Measurements from ENCODE around the gene SSNA1.

Gene SSNA1

DNA sequence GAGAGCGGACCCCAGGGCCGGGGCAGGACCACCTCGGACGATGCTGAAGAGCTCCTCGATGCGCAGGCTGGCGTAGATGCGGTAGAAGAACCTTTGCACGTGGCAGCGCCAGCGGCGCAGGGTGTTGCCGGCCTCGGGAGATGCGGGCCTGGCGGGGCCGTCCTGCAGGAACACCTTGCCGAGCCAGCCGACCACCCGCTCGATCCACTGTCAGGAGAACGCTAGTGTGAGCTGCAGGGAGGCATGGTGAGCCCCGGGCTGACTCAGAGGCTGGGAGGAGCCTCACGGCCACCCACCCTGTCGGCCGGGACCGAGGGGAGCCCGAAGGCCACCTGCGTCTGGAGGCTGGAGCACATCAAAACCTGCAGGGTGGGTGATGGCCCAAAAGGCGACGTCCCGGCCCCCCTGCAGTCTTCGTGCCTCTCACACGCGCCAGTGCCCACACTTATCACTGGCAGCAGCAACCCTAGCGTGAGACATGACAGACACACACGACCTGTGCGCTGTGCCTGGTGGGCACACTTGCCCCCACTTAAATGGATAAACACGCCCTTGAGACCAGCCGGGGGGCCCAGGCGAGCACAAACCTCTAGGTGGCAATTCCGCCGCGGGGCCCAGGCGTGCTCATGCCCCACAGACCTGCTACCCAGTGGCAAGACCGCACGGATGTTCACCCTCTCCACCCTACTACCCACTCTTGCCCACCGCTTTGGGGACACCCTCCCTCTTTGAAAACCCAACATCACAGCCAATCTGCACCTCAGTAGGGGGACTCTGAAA lies 3.4 kb upstream of the SSNA1 start:
- no peak for TF ChIP-seq CTCF (IDR thresholded peaks at IDR 0.05; ENCODE audit: low read depth, low read length, missing control alignments)
- in situ Hi-C loops (cut with HindIII; ENCODE audit: low sequenced_read_pairs) = no loop called here
- H3K4me3 ChIP-seq (ENCODE audit: low read depth, low read length) = no peak overlapping the region

GRCh38 chr9:137185921-137186320 lies 2.6 kb upstream of the SSNA1 start:
- in situ Hi-C loops (cut with HindIII; ENCODE audit: low sequenced_read_pairs) = no loop called here
- no peak overlapping the region for H3K4me3 ChIP-seq (ENCODE audit: low read depth, low read length)
- no peak for DNase-seq (ENCODE audit: low read depth)
- no peak for TF ChIP-seq CTCF (IDR thresholded peaks at IDR 0.05; ENCODE audit: low read depth, low read length, missing control alignments)

More for the DNA sequence above, 3.4 kb upstream of the SSNA1 start:
- DNase-seq (ENCODE audit: low read depth) = no peak

DNA sequence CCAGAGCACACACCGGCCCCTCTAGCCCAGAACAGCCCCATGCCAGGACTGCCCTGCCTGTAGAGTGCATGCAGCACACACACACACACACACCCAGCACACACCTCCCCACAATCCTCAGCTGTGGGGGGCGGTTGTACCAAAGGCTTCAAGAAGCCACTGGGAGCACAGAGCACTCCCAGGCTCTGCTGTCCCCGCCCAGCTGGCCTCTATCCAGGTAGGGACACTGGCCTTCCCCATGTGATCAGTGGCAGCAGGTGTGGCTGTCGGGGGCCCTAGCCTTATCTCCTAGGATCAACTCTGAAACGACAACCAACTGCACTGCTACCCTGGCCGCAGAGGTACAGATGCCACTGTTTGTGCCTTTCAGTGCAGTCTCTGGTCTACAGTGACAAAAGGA lies 2.1 kb upstream of the SSNA1 start:
- TF ChIP-seq CTCF (IDR thresholded peaks at IDR 0.05; ENCODE audit: low read depth, low read length, missing control alignments) = no peak
- DNase-seq (ENCODE audit: low read depth) = no peak
- H3K4me3 ChIP-seq (ENCODE audit: low read depth, low read length) = no peak overlapping the region
- in situ Hi-C loops (cut with HindIII; ENCODE audit: low sequenced_read_pairs) = no loop called here

DNA sequence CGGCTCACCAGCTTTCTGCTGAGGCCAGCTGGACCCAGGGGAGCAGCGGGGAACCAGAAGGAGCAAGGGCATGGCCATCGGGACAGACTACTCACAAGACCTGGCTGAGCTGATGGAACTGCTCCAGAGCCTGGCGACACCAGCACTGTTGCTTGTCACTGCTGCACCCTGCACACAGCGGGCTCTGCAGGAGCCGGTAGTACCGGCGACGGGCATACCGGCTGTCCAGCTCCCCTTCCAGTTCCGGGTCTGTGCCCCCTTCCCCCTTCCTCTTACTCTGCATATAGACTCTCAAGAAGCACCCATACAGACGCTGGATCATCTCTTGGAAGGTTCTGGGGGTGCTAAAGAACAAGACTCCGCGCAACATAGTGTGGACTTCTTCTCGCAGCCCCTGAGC lies 1.1 kb upstream of the SSNA1 start:
- DNase-seq (ENCODE audit: low read depth) = no peak
- peak overlapping the region; percentile 93 for H3K4me3 ChIP-seq (ENCODE audit: low read depth, low read length)
- in situ Hi-C loops (cut with HindIII; ENCODE audit: low sequenced_read_pairs) = no loop called here
- no peak for TF ChIP-seq CTCF (IDR thresholded peaks at IDR 0.05; ENCODE audit: low read depth, low read length, missing control alignments)

- DNase-seq (ENCODE audit: low read depth) = no peak
- in situ Hi-C loops (cut with HindIII; ENCODE audit: low sequenced_read_pairs) = no loop called here
- H3K4me3 ChIP-seq (ENCODE audit: low read depth, low read length) = peak overlapping the region; percentile 93
- TF ChIP-seq CTCF (IDR thresholded peaks at IDR 0.05; ENCODE audit: low read depth, low read length, missing control alignments) = no peak
These were observed 388 bp upstream of the SSNA1 start for GRCh38 chr9:137188086-137188489.

DNA sequence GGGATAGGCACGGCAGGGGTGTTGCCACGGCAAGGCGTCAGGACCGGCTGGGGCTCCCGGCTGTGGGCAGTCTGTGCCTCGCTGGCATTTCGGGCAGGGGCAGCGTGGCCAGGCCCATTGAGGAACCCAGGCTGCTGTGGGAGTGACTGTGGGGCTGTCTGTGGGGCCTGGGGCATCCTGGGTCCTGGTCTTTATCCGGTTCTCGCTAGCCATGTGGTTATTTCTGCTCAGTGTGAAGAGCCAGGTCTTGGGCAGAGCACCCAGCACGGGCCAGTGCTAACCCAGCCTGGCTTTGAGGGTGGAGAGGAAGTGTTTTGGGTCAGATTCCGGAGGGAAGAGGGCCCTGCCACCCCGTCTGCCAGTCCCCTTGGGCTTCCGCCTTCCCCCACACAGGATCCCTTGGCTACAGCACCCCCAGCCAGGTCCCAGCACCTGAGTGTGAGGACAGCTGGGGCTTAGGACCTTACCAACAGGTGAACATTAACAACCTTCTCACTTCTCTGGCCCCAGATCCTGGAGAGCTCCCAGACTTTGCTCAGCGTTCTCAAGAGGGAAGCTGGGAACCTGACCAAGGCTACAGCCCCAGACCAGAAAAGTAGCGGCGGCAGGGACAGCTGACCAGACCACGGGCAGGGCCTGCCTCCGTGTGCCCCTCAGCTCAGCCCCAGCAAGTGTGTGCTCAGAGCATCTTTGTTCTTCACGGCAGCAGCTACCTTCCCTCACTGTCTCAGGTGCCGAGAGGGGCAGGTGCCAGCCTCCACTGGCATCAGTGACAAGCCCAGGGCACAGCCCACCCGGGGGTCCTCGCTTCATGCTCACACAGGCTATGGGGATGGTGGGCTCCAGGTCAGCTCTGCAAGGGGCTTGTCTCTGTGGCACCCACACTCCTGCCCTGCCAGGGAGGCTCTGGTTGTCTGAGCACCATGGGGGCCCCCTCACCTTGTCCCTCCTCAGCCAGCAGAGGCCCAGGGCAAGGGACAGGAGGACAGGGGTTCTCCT lies 1.1 kb downstream of the SSNA1 start:
- peak overlapping the region; percentile 93 for H3K4me3 ChIP-seq (ENCODE audit: low read depth, low read length)
- in situ Hi-C loops (cut with HindIII; ENCODE audit: low sequenced_read_pairs) = no loop called here
- no peak for TF ChIP-seq CTCF (IDR thresholded peaks at IDR 0.05; ENCODE audit: low read depth, low read length, missing control alignments)
- no peak for DNase-seq (ENCODE audit: low read depth)

Data from astrocyte of the cerebellum (primary cell).